HG03432 (cell line): ENCODE measurements around the gene TYW1B.
"Not testable (repeated sequence)": the region's sequence is repeated elsewhere in the genome, so short reads cannot be mapped to it uniquely, and the experiment has no call there.

Experiments used
- ATAC-seq: cut with Tn5 transposase; IDR thresholded peaks from one replicate; pipeline ENCODE4 v1.9.1; 2021; ENCODE audit warnings: mild to moderate bottlenecking, moderate library complexity; ENCODE audit not compliant: unreplicated experiment

TYW1B gene

GRCh38 chr7:72632765-72633292 lies 195.2 kb downstream of the TYW1B start:
- ATAC-seq = not testable (repeated sequence)

- ATAC-seq = not testable (repeated sequence)
Measured at GRCh38 chr7:72628375-72628774, 199.6 kb downstream of the TYW1B start.

GRCh38 chr7:72626428-72627011 lies 201.5 kb downstream of the TYW1B start:
- ATAC-seq = peak; percentile 56

GRCh38 chr7:72625721-72626423 lies 202.1 kb downstream of the TYW1B start:
- ATAC-seq = peak; percentile 93

- no peak for ATAC-seq
Measured at GRCh38 chr7:72622532-72622931, 205.5 kb downstream of the TYW1B start.

- not testable (repeated sequence) for ATAC-seq
Measured at GRCh38 chr7:72621761-72622187, 206.2 kb downstream of the TYW1B start.

- not testable (repeated sequence) for ATAC-seq
Measured at GRCh38 chr7:72620923-72621322, 207.1 kb downstream of the TYW1B start.

- ATAC-seq = not testable (repeated sequence)
Measured at GRCh38 chr7:72618435-72619180, 209.4 kb downstream of the TYW1B start.

GRCh38 chr7:72609761-72610160 lies 218.2 kb downstream of the TYW1B start:
- not testable (repeated sequence) for ATAC-seq

GRCh38 chr7:72607988-72608387 lies 220.0 kb downstream of the TYW1B start:
- not testable (repeated sequence) for ATAC-seq

- ATAC-seq = not testable (repeated sequence)
Measured at GRCh38 chr7:72605863-72606431, 222.1 kb downstream of the TYW1B start.

- ATAC-seq = not testable (repeated sequence)
Measured at GRCh38 chr7:72604771-72605611, 223.0 kb downstream of the TYW1B start.

- not testable (repeated sequence) for ATAC-seq
Measured at GRCh38 chr7:72603476-72603875, 224.5 kb downstream of the TYW1B start.

- ATAC-seq = no peak
Measured at GRCh38 chr7:72603073-72603472, 224.9 kb downstream of the TYW1B start.

GRCh38 chr7:72601683-72602082 lies 226.3 kb downstream of the TYW1B start:
- ATAC-seq = not testable (repeated sequence)

GRCh38 chr7:72590023-72590422 lies 238.0 kb downstream of the TYW1B start:
- ATAC-seq = not testable (repeated sequence)

- not testable (repeated sequence) for ATAC-seq
Measured at GRCh38 chr7:72587267-72587666, 240.7 kb downstream of the TYW1B start.

GRCh38 chr7:72584576-72584975 lies 243.4 kb downstream of the TYW1B start:
- ATAC-seq = not testable (repeated sequence)

- not testable (repeated sequence) for ATAC-seq
Measured at GRCh38 chr7:72583620-72584361, 244.2 kb downstream of the TYW1B start.
